Small intestine (tissue), 7 donors: ENCODE measurements around the gene CBX2. TPM values are rescaled to one million over a fixed set of nuclear protein-coding genes. Genes with fewer than 3 reads are reported as not detected.

Experiments
- DNase-seq, 2 donors: peaks; one replicate each; pipeline versions ENCODE4 v3.0.0 to v3.0.0-alpha.2; 2013
- FAIRE-seq: peaks from 2 replicates; lab custom pipeline; 2012; peaks lifted over from hg19 to GRCh38; lab: Jason Lieb, UNC
- H3K27ac ChIP-seq, 3 donors: one replicate each; pipeline ENCODE4 v1.5.1; 2013; ENCODE audit warnings: low read length in 2 of 3, mild to moderate bottlenecking in 2 of 3, control low read depth in 1 of 3, inconsistent platforms in 1 of 3, low read depth in 1 of 3, moderate library complexity in 1 of 3
- H3K27me3 ChIP-seq, 3 donors: one replicate each; pipeline ENCODE4 v1.6.1; 2013; ENCODE audit warnings: low read length in 3 of 3, inconsistent platforms in 1 of 3; ENCODE audit not compliant: control insufficient read depth in 3 of 3, insufficient read depth in 3 of 3
- H3K36me3 ChIP-seq, 3 donors: one replicate each; pipeline ENCODE4 v1.6.1; 2013; ENCODE audit warnings: low read length in 3 of 3, inconsistent platforms in 1 of 3, low read depth in 1 of 3, mild to moderate bottlenecking in 1 of 3, moderate library complexity in 1 of 3; ENCODE audit not compliant: control insufficient read depth in 3 of 3, insufficient read depth in 2 of 3
- H3K4me1 ChIP-seq, 3 donors: one replicate each; pipeline ENCODE4 v1.6.1; 2013; ENCODE audit warnings: low read length in 2 of 3, inconsistent platforms in 1 of 3, low read depth in 1 of 3, mild to moderate bottlenecking in 1 of 3, moderate library complexity in 1 of 3; ENCODE audit not compliant: control insufficient read depth in 3 of 3, insufficient read depth in 2 of 3
- H3K4me3 ChIP-seq, 3 donors: one replicate each; pipeline ENCODE4 v1.5.1; 2013; ENCODE audit warnings: low read length in 3 of 3, control low read depth in 1 of 3, inconsistent platforms in 1 of 3, low read depth in 1 of 3, mild to moderate bottlenecking in 1 of 3, moderate library complexity in 1 of 3
- H3K9me3 ChIP-seq, 2 donors: one replicate each; pipeline ENCODE4 v1.6.1; 2013; ENCODE audit warnings: low read depth in 1 of 2, low read length in 1 of 2; ENCODE audit not compliant: control insufficient read depth in 2 of 2, insufficient read depth in 1 of 2
- WGBS, 3 donors: extraction: QIAGEN DNeasy Blood & Tissue Kit; methylation state at CpG; one replicate each; pipeline ENCODE4 v1.1.7; 2013; 5-methylcytosine and 5-hydroxymethylcytosine counted together
- polyA plus RNA-seq, 4 donors: library from polyadenylated mRNA; stranded (reverse) in 3 of 4; unstranded in 1 of 4; fragments of 200-250 nt in 3 of 4; fragments of 120-200 nt in 1 of 4; gene quantifications; one replicate each; pipeline versions ENCODE4 v1.2.1 to v1.2.3, GENCODE V29; 2013
- donor health status: healthy with polysubstance abuse.
- donor health status: control.
- donor health status: control.
- donor health status: Bipolar disorder and iron deficiency.
- donor health status: healthy.

The CBX2 gene
- polyA plus RNA-seq, 4 donors, result 0.22 to 12.0 (median 2.1) TPM

DNA sequence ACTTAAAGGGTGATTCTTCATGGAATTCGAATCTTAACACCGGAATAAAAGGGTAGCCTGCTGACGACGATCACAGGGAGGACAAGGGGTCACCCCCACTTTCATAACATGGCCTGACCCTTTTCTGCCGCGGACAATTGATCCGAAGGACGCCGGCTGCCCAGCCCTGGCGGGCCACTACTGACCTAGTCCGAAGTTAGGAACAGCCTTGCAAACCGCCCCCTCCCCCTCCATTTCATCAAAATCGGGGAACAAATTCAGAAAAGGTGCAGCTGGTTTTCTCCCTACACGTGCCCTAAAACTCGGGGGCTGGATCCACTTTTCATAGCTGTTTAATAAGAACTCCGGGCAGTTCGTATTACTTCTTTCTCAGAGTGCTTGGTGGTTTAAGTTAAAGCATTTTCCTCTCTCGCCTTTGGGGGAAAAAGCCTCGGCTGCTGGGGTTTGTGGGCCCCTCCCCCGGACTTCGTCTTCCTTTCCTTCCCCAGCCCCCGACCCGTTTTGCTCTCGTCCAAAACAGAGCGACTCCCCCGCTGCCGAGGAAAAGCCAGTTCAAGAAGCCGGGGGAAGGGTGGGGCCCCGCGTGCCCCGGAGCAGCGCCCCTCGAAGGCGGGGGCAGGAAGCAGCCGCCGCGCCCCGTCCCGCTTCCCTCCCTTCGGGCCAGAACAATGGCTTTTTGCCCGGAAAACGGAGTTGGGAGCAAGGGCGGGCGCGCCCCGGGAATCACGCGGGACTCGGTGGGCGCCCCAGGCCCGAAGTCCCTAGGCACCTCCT lies 641 bp upstream of the CBX2 start:
- WGBS, 3 donors, result 3 to 7% (median 5%) methylated on average over 28 to 51 of the region's 51 CpGs
- peaks cover 4 to 23% (median 9%) of the 10 kb centered on the region in 3 donors for H3K27me3 ChIP-seq
- peaks cover 0 to 42% (median 0%) of the 10 kb centered on the region in 3 donors for H3K4me1 ChIP-seq
- no peak for FAIRE-seq
- peak overlapping the region in 1 of 3 donors; percentile 24 for H3K27ac ChIP-seq
- H3K4me3 ChIP-seq, result peak overlapping the region; percentile 17 to 57 (median 44)
- peaks cover 0 to 15% (median 0%) of the 10 kb centered on the region in 3 donors for H3K36me3 ChIP-seq
- H3K9me3 ChIP-seq, result no peaks in the 10 kb centered on the region
- DNase-seq, result peak in 1 of 2 donors; percentile 77

- DNase-seq, result peak in 1 of 2 donors; percentile 55
- Histone ChIP-seq H3K36me3 (peaks cover 0 to 28% (median 0%) of the 10 kb centered on the region in 3 donors), H3K9me3 (no peaks in the 10 kb centered on the region), H3K4me1 (peaks cover 0 to 42% (median 0%) of the 10 kb centered on the region in 3 donors), H3K27ac (no peak overlapping the region), H3K27me3 (peaks cover 4 to 23% (median 9%) of the 10 kb centered on the region in 3 donors), H3K4me3 (peak overlapping the region; percentile 43 to 57 (median 56))
- FAIRE-seq, result no peak
- WGBS, 3 donors, result 1% methylated on average over 41 to 49 of the region's 49 CpGs
Measured at GRCh38 chr17:79778504-79779083, 646 bp downstream of the CBX2 start.

DNA sequence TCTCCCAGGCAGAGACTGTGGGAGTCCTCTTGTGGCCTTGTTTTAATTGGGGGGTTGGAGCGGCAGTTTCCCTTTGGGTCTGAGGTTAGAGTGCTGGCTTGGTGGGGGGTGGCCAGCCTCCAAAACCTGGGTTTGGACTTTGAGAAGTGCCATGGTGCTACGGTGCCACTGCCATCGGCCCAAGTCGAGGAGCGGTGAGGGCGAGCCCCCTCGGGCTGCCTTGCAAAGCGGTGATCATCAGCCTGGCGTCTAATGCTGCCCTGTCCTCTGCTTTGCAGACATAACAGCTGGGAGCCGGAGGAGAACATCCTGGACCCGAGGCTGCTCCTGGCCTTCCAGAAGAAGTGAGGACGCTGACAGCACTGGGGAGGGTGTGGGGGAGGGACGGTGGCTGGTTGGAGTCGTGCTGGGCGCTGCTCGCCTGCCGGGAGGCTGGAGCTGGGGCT lies 1.2 kb downstream of the CBX2 start:
- Histone ChIP-seq H3K4me3 (peak overlapping the region in 2 of 3 donors; percentile 17 to 56), H3K4me1 (peaks cover 0 to 42% (median 0%) of the 10 kb centered on the region in 3 donors), H3K27ac (no peak overlapping the region), H3K27me3 (peaks cover 4 to 20% (median 9%) of the 10 kb centered on the region in 3 donors), H3K9me3 (no peaks in the 10 kb centered on the region), H3K36me3 (peaks cover 0 to 33% (median 0%) of the 10 kb centered on the region in 3 donors)
- DNase-seq (peak in 1 of 2 donors; percentile 33), FAIRE-seq (no peak)
- WGBS, 3 donors, result 8 to 32% (median 22%) methylated on average over 17 of the region's 17 CpGs

DNA sequence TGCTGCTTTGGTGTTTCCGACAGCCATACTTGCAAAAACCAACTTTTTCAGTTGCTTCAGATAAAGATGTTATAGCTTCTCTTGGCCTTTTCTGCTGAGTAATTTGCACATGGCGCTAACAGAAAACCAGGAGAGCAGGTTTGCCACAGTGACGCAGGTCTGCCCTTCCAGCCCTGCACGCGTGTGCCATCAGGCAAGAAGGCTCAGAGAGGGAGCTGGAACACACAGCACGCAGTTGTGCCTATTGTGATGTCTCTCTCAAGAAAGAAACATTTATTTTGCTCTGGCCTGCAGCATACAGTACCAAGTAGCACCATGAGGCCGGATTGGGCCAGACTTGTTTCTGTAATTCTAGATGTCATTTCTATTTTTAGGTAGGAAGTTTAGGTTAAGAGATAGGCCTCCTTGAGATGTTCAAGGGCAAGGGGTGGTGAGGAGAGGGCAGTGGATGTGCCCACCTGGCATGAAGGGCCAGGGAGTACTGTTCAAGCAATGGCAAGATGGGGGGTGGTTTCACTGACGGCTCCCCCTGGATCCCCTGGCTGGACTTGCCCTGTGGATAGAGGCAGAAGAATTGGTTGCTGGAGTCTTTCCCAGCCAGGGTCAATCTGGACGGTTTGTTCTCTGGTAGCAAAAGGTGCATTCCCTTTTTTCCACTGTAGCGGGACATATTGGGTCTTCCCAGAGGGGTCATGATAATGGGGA lies 1.9 kb downstream of the CBX2 start:
- H3K9me3 ChIP-seq, result no peaks in the 10 kb centered on the region
- 56 to 75% (median 61%) methylated on average over 10 of the region's 10 CpGs for WGBS, 3 donors
- H3K4me3 ChIP-seq, result no peak overlapping the region
- peaks cover 0 to 40% (median 0%) of the 10 kb centered on the region in 3 donors for H3K36me3 ChIP-seq
- peak in 1 of 2 donors; percentile 50 for DNase-seq
- H3K27me3 ChIP-seq, result peaks cover 4 to 14% (median 6%) of the 10 kb centered on the region in 3 donors
- H3K4me1 ChIP-seq, result peaks cover 0 to 42% (median 0%) of the 10 kb centered on the region in 3 donors
- FAIRE-seq, result no peak
- no peak overlapping the region for H3K27ac ChIP-seq

- H3K36me3 ChIP-seq, result peaks cover 0 to 53% (median 0%) of the 10 kb centered on the region in 3 donors
- DNase-seq (no peak), FAIRE-seq (no peak)
- H3K4me3 ChIP-seq, result no peak overlapping the region
- H3K9me3 ChIP-seq, result no peaks in the 10 kb centered on the region
- H3K27me3 ChIP-seq, result peaks cover 4 to 10% (median 4%) of the 10 kb centered on the region in 3 donors
- no peak overlapping the region for H3K27ac ChIP-seq
- H3K4me1 ChIP-seq, result peaks cover 0 to 35% (median 0%) of the 10 kb centered on the region in 3 donors
- 51 to 73% (median 67%) methylated on average over 12 of the region's 12 CpGs for WGBS, 3 donors
Measured at GRCh38 chr17:79781012-79781650, 3.2 kb downstream of the CBX2 start.

DNA sequence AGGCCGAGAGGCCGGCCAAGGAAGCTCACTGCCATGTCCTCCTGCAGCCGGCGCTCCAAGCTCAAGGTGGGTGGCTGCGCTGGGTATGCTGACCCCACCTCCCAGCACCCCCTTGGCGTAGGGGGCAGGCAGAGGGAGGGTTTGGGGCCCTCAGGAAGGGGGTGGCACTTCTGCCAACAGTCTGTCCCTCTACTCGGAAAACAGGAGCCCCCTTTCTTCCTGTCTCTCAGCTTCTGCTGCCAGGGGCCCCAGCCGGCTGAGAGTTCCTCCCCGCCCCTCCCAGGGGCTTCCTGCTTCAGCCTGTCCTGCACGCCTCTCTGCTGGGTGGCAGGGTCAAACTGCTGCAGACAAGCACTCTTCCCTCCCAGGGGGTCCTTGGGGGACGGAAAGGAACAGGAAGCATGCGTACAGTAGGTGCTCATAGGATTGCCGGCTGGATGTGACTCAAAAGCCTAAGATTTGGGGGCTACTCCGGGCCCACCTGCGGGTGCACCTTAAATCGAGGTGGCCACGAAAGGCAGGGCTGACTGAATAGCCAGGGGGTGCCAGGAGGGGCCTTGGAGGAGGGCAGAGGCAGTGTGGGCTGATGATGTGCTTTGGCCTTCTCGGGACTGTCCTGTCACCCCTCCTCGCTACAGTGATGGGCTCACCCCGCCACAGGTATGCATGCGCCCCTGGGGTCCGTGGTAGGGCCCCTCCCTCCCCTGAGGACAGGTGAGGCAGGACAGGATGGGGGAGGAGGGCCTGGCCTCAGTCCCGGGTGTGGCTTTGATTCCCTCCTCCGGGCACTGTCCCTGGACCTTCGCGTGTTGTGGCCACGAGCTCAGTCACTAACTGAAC lies 4.0 kb downstream of the CBX2 start:
- Histone ChIP-seq H3K27ac (no peak overlapping the region), H3K36me3 (peaks cover 0 to 61% (median 0%) of the 10 kb centered on the region in 3 donors), H3K9me3 (no peaks in the 10 kb centered on the region), H3K4me1 (peaks cover 0 to 27% (median 0%) of the 10 kb centered on the region in 3 donors), H3K4me3 (no peak overlapping the region), H3K27me3 (peaks cover 4 to 10% (median 7%) of the 10 kb centered on the region in 3 donors)
- FAIRE-seq (no peak), DNase-seq (no peak)
- 75 to 79% (median 78%) methylated on average over 26 to 27 of the region's 27 CpGs for WGBS, 3 donors

DNA sequence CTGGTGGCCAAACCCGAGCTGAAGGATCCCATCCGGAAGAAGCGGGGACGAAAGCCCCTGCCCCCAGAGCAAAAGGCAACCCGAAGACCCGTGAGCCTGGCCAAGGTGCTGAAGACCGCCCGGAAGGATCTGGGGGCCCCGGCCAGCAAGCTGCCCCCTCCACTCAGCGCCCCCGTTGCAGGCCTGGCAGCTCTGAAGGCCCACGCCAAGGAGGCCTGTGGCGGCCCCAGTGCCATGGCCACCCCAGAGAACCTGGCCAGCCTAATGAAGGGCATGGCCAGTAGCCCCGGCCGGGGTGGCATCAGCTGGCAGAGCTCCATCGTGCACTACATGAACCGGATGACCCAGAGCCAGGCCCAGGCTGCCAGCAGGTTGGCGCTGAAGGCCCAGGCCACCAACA lies 5.9 kb downstream of the CBX2 start:
- 88 to 95% (median 94%) methylated on average over 18 of the region's 18 CpGs for WGBS, 3 donors

More for the DNA sequence above, 5.9 kb downstream of the CBX2 start:
- Histone ChIP-seq H3K27ac (no peak overlapping the region), H3K9me3 (no peaks in the 10 kb centered on the region), H3K27me3 (peaks cover 3 to 16% (median 12%) of the 10 kb centered on the region in 3 donors), H3K4me1 (peaks cover 0 to 19% (median 0%) of the 10 kb centered on the region in 3 donors), H3K36me3 (peaks cover 0 to 65% (median 0%) of the 10 kb centered on the region in 3 donors), H3K4me3 (no peak overlapping the region)
- no peak for DNase-seq
- no peak for FAIRE-seq
